Fibroblast of skin of scalp (primary cell): ENCODE results near the gene POLR3H.

Experiments used
- DNase-seq: peaks from one replicate; pipeline ENCODE4 v3.0.0-alpha.2; 2013

POLR3H gene

DNA sequence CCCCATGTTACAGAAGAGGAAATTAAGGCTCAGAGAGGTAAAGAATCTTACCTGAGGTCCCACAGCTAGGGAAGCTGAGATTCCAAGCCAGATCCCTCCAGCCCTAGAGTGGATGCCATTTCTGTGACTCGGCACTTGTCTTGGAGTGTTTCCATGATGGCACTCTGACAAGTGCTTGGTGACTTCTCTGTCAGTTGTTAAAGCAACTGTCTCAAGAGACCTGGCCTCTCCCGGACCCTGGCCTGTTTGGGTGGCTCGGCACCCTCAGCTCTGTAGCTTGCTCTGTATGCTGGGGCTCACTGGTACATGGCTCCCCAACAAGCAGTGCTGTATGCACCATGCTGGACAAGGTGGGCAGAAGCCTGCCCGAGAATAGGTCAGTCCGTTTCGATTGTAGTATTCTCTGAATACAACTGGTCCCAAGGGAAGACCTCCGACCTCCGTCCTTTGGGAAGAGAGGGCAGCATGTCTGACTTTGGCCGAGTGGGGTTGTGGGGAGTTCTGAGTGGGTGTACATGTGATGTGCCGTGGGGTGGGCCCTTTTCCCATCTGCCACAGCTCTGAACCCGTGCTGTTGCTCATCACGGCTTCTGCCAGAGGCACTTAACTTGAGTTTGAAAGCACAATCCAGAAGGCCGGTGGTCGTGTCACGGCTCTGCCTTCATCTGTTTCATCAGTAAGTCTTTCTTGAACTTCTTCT is 63.0 kb downstream of the POLR3H start:
- peak; percentile 77 for DNase-seq

GRCh38 chr22:41480397-41480735 is 63.9 kb downstream of the POLR3H start:
- peak; percentile 78 for DNase-seq

DNA sequence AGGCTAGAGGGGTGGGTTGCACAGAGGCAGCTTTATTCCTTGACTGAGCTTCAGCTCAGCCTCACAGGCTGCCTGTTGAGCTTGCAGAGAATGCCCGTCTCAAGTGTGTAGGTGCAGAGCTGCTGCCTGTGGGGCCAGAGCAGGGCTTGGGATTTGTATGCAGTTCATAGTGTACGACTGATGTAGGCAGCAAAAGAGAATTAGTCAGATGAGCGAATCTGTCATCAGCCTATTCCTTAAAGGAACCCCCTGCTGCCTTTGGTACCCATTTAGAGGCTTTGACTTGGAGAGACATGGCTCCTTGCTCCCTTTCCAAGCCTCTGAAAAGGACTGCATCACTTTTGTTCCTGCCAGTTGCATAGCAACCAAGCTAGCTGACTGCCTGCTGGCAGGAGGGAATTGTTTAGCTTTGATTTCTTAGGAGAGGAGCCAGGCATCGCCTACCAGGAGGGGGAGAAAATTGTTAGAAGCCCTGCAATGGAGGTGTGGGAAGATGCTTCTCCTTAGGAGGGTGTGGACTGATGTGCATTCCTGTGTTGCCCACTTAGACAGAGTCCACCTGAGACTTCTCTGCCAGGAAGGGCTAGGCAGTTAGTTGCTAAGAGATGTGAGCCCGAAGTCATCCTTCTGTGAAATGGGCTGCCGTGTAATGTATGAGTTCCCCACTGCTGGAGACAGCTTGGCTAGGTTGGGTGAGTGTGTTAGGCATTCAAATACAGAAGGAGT is 64.4 kb downstream of the POLR3H start:
- DNase-seq, result peak; percentile 91

DNA sequence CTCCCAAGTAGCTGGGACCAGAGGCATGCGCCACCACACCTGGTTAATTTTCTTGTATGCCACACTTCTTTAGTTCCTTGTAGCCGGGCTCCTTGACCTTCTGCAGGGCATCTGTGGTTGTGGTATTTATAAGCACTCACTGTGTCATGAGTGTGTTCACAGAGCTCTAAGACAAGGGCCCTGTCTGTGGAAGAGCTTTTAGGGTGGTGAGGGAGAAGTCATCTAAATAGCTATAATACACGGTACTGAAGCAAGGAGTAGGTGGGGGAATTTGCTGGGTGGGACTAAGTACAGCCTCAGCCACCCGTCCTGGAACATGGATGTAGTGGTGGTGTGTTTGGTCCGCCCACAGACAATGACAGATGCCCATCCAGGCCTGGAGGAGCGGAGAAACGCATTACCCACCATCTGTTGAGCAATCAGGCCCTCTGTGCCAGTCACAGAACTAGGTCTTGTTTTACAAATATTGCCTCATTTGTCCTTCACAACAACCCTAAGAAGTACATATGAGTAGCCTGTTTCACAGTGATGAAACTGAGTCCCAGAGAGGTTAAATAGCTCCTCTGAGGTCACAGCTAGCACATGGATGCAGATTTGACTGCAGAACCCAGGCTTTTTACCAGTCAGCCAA is 65.3 kb downstream of the POLR3H start:
- DNase-seq, result no peak

- no peak for DNase-seq
Observed at GRCh38 chr22:41478473-41478872, 65.8 kb downstream of the POLR3H start.
